Transverse colon (tissue), 4 donors: ENCODE measurements around the gene UROC1. TPM values are rescaled to one million over a fixed set of nuclear protein-coding genes. Genes with fewer than 3 reads are reported as not detected.

Experiments used
- DNase-seq: peaks from one replicate; pipeline ENCODE4 v3.0.0-alpha.2; 2019
- H3K27ac ChIP-seq, 4 donors: fragments of 200-600 bp; sonication (generic); 2 replicates each; pipeline ENCODE4 v1.5.1; 2016 to 2018; ENCODE audit warnings: inconsistent platforms in 4 of 4
- H3K27me3 ChIP-seq: fragments of 200-600 bp; sonication (generic); 2 replicates; pipeline ENCODE4 v1.5.1; 2017; ENCODE audit warnings: inconsistent platforms
- H3K36me3 ChIP-seq, 4 donors: fragments of 200-600 bp; sonication (generic); 2 replicates each; pipeline ENCODE4 v1.5.1; 2017 to 2019; ENCODE audit warnings: inconsistent platforms in 4 of 4
- H3K4me1 ChIP-seq, 4 donors: fragments of 200-600 bp; sonication (generic); 2 replicates each; pipeline ENCODE4 v1.5.1; 2017 to 2020; ENCODE audit warnings: inconsistent platforms in 4 of 4
- H3K4me3 ChIP-seq, 4 donors: fragments of 200-600 bp; sonication (generic); 1 replicate in 1 of 4; 2 replicates in 3 of 4; pipeline versions ENCODE4 v1.5.1 to v1.6.1; 2017 to 2019; ENCODE audit warnings: inconsistent platforms in 4 of 4
- H3K9me3 ChIP-seq, 2 donors: fragments of 200-600 bp; sonication (generic); 2 replicates each; pipeline ENCODE4 v1.5.1; 2017 to 2019; ENCODE audit warnings: inconsistent platforms in 2 of 2
- EP300 ChIP-seq: sonication (generic); formaldehyde crosslinking; IDR thresholded peaks from one replicate; pipeline ENCODE4 v1.6.1; 2017; ENCODE audit warnings: antibody characterized with exemption, low read depth
- POLR2A ChIP-seq: fragments of 450-650 bp; IDR thresholded peaks from one replicate; pipeline ENCODE4 v1.6.1; 2016; ENCODE audit warnings: antibody characterized with exemption, mild to moderate bottlenecking, moderate library complexity
- POLR2AphosphoS5 ChIP-seq, 3 donors: sonication (generic); formaldehyde crosslinking; IDR thresholded peaks; one replicate each; pipeline ENCODE4 v1.6.1; 2016; ENCODE audit warnings: antibody characterized with exemption in 3 of 3
- WGBS, 2 donors: methylation state at CpG; one replicate each; pipeline ENCODE4 v1.1.5; 2018; ENCODE audit warnings: low coverage in 1 of 2; 5-methylcytosine and 5-hydroxymethylcytosine counted together
- in situ Hi-C, 4 donors: fragments of 200-750 bp; cut with MboI; loops; one replicate each; pipeline versions ENCODE4 v1.15.0 to v1.15.1; 2017; ENCODE audit warnings: low sequenced_read_pairs in 3 of 4, low pct_ligation_motif_present in 1 of 4, low pct_unique_long_range_greater_than_20kb in 1 of 4
- intact Hi-C: fragments of 100-400 bp; cut with DNase I; formaldehyde crosslinking; loops from one replicate; pipeline ENCODE4 v1.15.1; 2023; ENCODE audit warnings: low total_unique reads
- total RNA-seq, 4 donors: library from RNA; depleted of rRNA; stranded (reverse); fragments of >200 nt; gene quantifications; one replicate each; pipeline ENCODE4 v1.1.0, GENCODE V29; 2016
- TF ChIP-seq, protein P1 (sequence below), 5 experiments: fragments of 200-600 bp in 3 of 5; fragments of 450-650 bp in 2 of 5; sonication (generic) in 3 of 5; IDR thresholded peaks; 1 replicate in 2 of 5; 2 replicates in 3 of 5; pipeline ENCODE4 v1.5.1; 2016 to 2017; ENCODE audit warnings: antibody characterized with exemption in 5 of 5, inconsistent platforms in 3 of 5, mild to moderate bottlenecking in 2 of 5, moderate library complexity in 1 of 5

UROC1 gene
- total RNA-seq, 4 donors from 2014 or later, result not detected

DNA sequence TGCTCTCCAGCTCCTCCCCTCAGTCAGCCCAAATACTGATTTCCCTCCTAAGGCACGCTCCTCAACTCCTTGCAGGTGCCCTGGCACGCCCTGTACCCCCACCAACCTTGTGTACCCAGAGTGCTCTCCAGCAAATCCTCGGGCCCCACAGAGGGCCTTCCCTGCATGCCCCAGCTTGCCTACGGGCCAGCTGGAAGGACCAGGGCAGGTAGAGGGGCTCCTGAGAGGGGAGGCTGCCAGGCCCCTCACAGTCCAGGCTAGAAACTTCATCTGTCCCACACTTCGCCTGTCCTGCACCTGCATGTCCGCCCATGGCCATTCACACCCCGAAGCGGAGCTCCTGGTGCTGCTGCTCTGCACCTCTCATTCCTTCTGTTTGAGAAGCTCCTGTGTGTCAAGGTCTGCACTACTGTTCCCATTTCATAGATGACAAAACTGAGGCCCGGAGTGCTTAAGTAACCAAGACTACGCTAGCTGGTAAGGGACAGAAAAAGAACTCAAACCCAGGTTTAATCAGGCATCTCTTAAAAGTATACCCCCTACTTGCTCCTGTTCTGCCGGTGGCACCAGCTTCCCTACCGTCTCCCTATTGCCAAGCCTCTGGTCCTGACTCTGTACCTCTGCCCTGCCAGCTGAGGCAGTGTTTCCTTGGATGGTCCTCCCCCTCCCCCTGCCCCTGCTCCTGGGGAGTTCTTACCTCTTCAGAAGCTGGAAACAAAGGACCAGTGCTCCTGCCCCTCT lies 77.4 kb downstream of the UROC1 start:
- H3K9me3 ChIP-seq, result no peaks in the 10 kb centered on the region
- no peak overlapping the region for H3K4me3 ChIP-seq
- intact Hi-C loops (no loop called here), in situ Hi-C loops (no loop called here)
- 90% methylated on average over 12 of the region's 12 CpGs; no CpG with 5 or more reads in 1 of the 2 donors for WGBS, 2 donors
- H3K27ac ChIP-seq, result no peak overlapping the region
- H3K36me3 ChIP-seq, result peaks cover 0 to 9% (median 2%) of the 10 kb centered on the region in 4 donors
- no peak for TF ChIP-seq POLR2A
- no peak for TF ChIP-seq POLR2AphosphoS5 (IDR thresholded peaks at IDR 0.05)
- TF ChIP-seq EP300, result no peak
- TF ChIP-seq, protein P1, sequence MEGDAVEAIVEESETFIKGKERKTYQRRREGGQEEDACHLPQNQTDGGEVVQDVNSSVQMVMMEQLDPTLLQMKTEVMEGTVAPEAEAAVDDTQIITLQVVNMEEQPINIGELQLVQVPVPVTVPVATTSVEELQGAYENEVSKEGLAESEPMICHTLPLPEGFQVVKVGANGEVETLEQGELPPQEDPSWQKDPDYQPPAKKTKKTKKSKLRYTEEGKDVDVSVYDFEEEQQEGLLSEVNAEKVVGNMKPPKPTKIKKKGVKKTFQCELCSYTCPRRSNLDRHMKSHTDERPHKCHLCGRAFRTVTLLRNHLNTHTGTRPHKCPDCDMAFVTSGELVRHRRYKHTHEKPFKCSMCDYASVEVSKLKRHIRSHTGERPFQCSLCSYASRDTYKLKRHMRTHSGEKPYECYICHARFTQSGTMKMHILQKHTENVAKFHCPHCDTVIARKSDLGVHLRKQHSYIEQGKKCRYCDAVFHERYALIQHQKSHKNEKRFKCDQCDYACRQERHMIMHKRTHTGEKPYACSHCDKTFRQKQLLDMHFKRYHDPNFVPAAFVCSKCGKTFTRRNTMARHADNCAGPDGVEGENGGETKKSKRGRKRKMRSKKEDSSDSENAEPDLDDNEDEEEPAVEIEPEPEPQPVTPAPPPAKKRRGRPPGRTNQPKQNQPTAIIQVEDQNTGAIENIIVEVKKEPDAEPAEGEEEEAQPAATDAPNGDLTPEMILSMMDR (IDR thresholded peaks at IDR 0.05), result no peak
- no peaks in the 10 kb centered on the region for H3K4me1 ChIP-seq
- H3K27me3 ChIP-seq, result no peaks in the 10 kb centered on the region
- DNase-seq, result no peak

DNA sequence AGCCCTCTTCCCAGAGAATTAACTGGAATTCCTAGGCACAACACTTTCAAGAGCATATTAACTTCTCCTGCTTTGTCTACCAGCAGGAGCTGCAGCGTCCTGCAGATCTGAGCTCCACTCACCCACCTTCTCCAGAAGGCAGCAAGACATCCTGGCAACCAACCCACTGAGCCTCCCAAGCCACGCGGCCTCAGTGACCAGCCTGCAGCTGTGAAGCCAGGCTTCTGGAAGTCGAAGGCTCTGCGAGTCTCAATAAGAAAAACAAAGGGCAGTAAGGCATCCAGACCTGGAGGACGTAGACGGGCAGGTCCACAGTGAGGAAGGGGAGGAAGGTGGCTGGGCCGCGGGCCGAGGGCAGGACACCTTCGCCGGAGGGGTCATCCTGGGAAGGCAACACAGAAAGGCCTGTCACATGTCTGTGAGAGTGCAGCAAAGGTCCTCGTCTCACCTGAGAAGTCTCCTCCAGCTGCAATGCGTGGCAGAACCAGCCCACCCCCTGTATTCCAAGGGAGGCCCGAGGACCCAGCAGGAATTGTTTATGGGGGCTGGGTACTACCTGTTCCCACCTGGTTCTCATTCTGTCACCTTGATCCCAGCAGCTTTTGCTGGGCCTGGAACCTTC lies 78.1 kb downstream of the UROC1 start:
- no peaks in the 10 kb centered on the region for H3K27me3 ChIP-seq
- intact Hi-C loops, result no loop called here
- peaks cover 0 to 9% (median 2%) of the 10 kb centered on the region in 4 donors for H3K36me3 ChIP-seq
- WGBS, 2 donors, result 91 to 100% methylated on average over 1 to 15 of the region's 15 CpGs
- H3K4me1 ChIP-seq, result no peaks in the 10 kb centered on the region
- in situ Hi-C loops, result no loop called here
- no peak overlapping the region for H3K27ac ChIP-seq
- H3K4me3 ChIP-seq, result no peak overlapping the region
- DNase-seq, result no peak
- H3K9me3 ChIP-seq, result no peaks in the 10 kb centered on the region
- TF ChIP-seq, protein P1 (IDR thresholded peaks at IDR 0.05), result no peak

DNA sequence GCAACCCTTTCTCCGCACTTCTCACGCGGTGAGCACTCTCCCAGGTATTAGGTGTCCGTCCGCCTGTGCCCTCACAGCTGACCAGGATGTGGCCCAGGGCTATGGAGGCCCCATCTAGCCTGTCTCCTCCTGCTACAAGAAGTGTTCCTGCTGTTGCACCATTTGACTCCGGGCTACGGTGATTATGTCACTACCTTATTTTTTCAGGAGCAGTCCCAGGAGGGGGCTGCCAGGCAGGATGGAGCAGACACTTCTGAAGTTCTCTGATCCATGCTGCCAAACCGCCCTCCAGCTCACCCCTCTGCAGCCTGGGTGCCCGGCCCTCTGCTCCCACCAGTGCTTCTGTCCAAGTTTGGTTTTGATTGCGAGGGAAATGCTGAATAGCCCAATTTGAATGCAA lies 78.8 kb downstream of the UROC1 start:
- TF ChIP-seq POLR2AphosphoS5 (IDR thresholded peaks at IDR 0.05) (no peak), EP300 (no peak), POLR2A (no peak)
- TF ChIP-seq, protein P1 (IDR thresholded peaks at IDR 0.05), result no peak
- DNase-seq, result no peak
- H3K4me1 ChIP-seq, result no peaks in the 10 kb centered on the region
- no peaks in the 10 kb centered on the region for H3K9me3 ChIP-seq
- H3K27me3 ChIP-seq, result no peaks in the 10 kb centered on the region
- H3K4me3 ChIP-seq, result no peak overlapping the region
- WGBS, 2 donors, result 94 to 100% methylated on average over 5 to 10 of the region's 10 CpGs
- intact Hi-C loops, result no loop called here
- no peak overlapping the region for H3K27ac ChIP-seq
- peaks cover 0 to 9% (median 2%) of the 10 kb centered on the region in 4 donors for H3K36me3 ChIP-seq
- in situ Hi-C loops, result no loop called here

DNA sequence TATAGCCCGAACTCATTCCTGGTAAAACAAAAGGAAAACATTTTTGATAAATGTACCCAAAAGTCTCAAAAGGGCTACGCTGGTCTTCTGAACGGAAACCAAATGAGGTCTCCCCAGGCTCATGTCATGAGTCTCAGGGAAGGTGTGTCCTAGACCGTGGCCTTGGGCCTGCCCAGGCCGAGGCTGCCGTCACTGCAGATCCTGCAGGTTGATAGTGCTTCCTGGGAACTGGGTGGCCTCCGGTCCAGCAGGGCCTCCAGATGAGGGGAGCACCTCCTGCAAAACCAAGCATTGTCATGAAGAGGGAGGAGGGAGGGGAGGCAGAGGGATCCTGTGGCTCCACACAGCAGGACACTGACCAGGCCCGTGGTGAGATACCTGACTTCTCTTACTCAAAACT lies 79.4 kb downstream of the UROC1 start:
- no peak overlapping the region for H3K4me3 ChIP-seq
- in situ Hi-C loops (no loop called here), intact Hi-C loops (no loop called here)
- H3K9me3 ChIP-seq, result no peaks in the 10 kb centered on the region
- no peak overlapping the region for H3K27ac ChIP-seq
- no peaks in the 10 kb centered on the region for H3K4me1 ChIP-seq
- H3K36me3 ChIP-seq, result peaks cover 0 to 9% (median 2%) of the 10 kb centered on the region in 4 donors
- 91% methylated on average over 8 of the region's 8 CpGs; no CpG with 5 or more reads in 1 of the 2 donors for WGBS, 2 donors
- TF ChIP-seq POLR2A (no peak), POLR2AphosphoS5 (IDR thresholded peaks at IDR 0.05) (no peak), EP300 (no peak)
- TF ChIP-seq, protein P1 (IDR thresholded peaks at IDR 0.05), result no peak
- DNase-seq, result no peak
- no peaks in the 10 kb centered on the region for H3K27me3 ChIP-seq
